HepG2 (cell line): ENCODE data around the gene RTN4. TPM values are rescaled to one million over a fixed set of nuclear protein-coding genes. Genes with fewer than 3 reads are reported as not detected.
A peak's percentile ranks its signal among the peaks of the same experiment; 100 is the strongest.

Experiments used
- ATAC-seq: fragments of 200-7000 bp; cut with Tn5 transposase; 3 replicates; pipeline ENCODE4 v1.9.1; 2020; ENCODE audit warnings: mild to moderate bottlenecking, moderate library complexity
- BruUV-seq: library from RNA; stranded (reverse); fragments of 400-500 nt; replicated peaks from 2 replicates; lab custom pipeline; 2021; lab: Mats Ljungman, UMichigan
- CTCF ChIA-PET: fragments of 300-600 bp; formaldehyde crosslinking; extraction: SDS; loops from one replicate; lab custom pipeline; 2021; ENCODE audit warnings: low total read pairs, inconsistent platforms, low intra/inter-chr PET ratio; lab: Yijun Ruan, JAX
- POLR2A ChIA-PET: fragments of 350-600 bp; sonication (Branson Sonifier 250); formaldehyde crosslinking; loops from one replicate; lab custom pipeline; 2020; ENCODE audit warnings: antibody characterized with exemption, inconsistent platforms; lab: Yijun Ruan, JAX
- DNase-seq: peaks from one replicate; pipeline ENCODE4 v3.0.0-alpha.2; 2015; ENCODE audit warnings: low spot score
- FAIRE-seq: peaks from 3 replicates; lab custom pipeline; 2011; peaks lifted over from hg19 to GRCh38; lab: Jason Lieb, UNC
- H2AFZ ChIP-seq: one replicate; pipeline ENCODE4 v1.6.1; 2011; ENCODE audit warnings: low read length, inconsistent platforms
- H3K27ac ChIP-seq: fragments of 300-600 bp; 3 replicates; pipeline ENCODE4 v1.8.0; 2011; ENCODE audit warnings: mixed run types, mild to moderate bottlenecking, mixed read lengths, low read length, inconsistent platforms; ENCODE audit not compliant: insufficient read depth; ENCODE audit errors: extremely low read length
- H3K27me3 ChIP-seq, 2 experiments: fragments of 200-600 bp in 1 of 2; 2 replicates in 1 of 2; 3 replicates in 1 of 2; pipeline versions ENCODE4 v1.6.0 to v1.8.0; 2011; ENCODE audit warnings: low read length in 2 of 2, mild to moderate bottlenecking in 2 of 2, moderate library complexity in 2 of 2, inconsistent platforms in 1 of 2; ENCODE audit not compliant: insufficient read depth in 2 of 2, control insufficient read depth in 1 of 2
- H3K36me3 ChIP-seq, 2 experiments: fragments of 200-600 bp in 1 of 2; replicated peaks in 1 of 2; 2 replicates in 1 of 2; 3 replicates in 1 of 2; pipeline versions ENCODE4 v1.5.1 to v1.8.0; 2011; ENCODE audit warnings: low read length in 2 of 2, inconsistent platforms in 1 of 2; ENCODE audit not compliant: insufficient read depth in 2 of 2, control insufficient read depth in 1 of 2
- H3K4me1 ChIP-seq: 2 replicates; pipeline ENCODE4 v1.5.1; 2012; ENCODE audit warnings: low read length, inconsistent platforms; ENCODE audit not compliant: insufficient read depth
- H3K4me2 ChIP-seq: 2 replicates; pipeline ENCODE4 v1.6.0; 2011; ENCODE audit warnings: low read depth, low read length, inconsistent platforms
- H3K4me3 ChIP-seq, 3 experiments: fragments of 200-600 bp in 1 of 3; sonication (generic), shearing (Covaris generic) in 1 of 3; replicated peaks in 1 of 3; 2 replicates each; pipeline ENCODE4 v1.5.1; 2011 to 2016; ENCODE audit warnings: low read length in 3 of 3, inconsistent platforms in 2 of 3, low read depth in 2 of 3, mild to moderate bottlenecking in 2 of 3, control low read depth in 1 of 3, mixed read lengths in 1 of 3; ENCODE audit not compliant: insufficient read depth in 1 of 3
- H3K79me2 ChIP-seq: one replicate; pipeline ENCODE4 v1.6.1; 2011; ENCODE audit warnings: low read length, inconsistent platforms; ENCODE audit not compliant: insufficient read depth
- H3K9ac ChIP-seq: 2 replicates; pipeline ENCODE4 v1.6.0; 2011; ENCODE audit warnings: mild to moderate bottlenecking, low read depth, low read length, inconsistent platforms; ENCODE audit not compliant: insufficient read depth
- H3K9me3 ChIP-seq: 2 replicates; pipeline ENCODE4 v1.5.1; 2012; ENCODE audit warnings: mild to moderate bottlenecking, low read length
- H4K20me1 ChIP-seq: 2 replicates; pipeline ENCODE4 v1.6.0; 2011; ENCODE audit warnings: inconsistent platforms, mild to moderate bottlenecking, low read length, moderate library complexity; ENCODE audit not compliant: insufficient read depth
- CEBPZ ChIP-seq: IDR thresholded peaks from 2 replicates; pipeline ENCODE4 v1.6.1; 2012; ENCODE audit warnings: low read length, improper control_type of control experiment
- NFKBIZ ChIP-seq: IDR thresholded peaks from 2 replicates; pipeline ENCODE4 v1.6.1; 2018; ENCODE audit warnings: missing genetic modification reagents, missing compliant biosample characterization
- SP140L ChIP-seq: sonication (generic); formaldehyde crosslinking; IDR thresholded peaks from 2 replicates; pipeline ENCODE4 v1.4.0; 2020; ENCODE audit warnings: missing genetic modification reagents, borderline replicate concordance
- TARDBP ChIP-seq: sonication (generic); formaldehyde crosslinking; IDR thresholded peaks from 2 replicates; pipeline ENCODE4 v1.8.0; 2022; ENCODE audit warnings: mild to moderate bottlenecking, missing genetic modification reagents
- THAP11 ChIP-seq: IDR thresholded peaks from 2 replicates; pipeline ENCODE4 v1.6.1; 2016; ENCODE audit warnings: missing biosample characterization, missing genetic modification reagents
- THAP7 ChIP-seq: sonication (generic); formaldehyde crosslinking; IDR thresholded peaks from 2 replicates; pipeline ENCODE4 v1.8.1; 2023; ENCODE audit warnings: mild to moderate bottlenecking, missing genetic modification reagents
- ZNF12 ChIP-seq: sonication (generic); formaldehyde crosslinking; IDR thresholded peaks from 2 replicates; pipeline ENCODE4 v1.5.0; 2020; ENCODE audit warnings: missing genetic modification reagents
- ZNF234 ChIP-seq: sonication (generic); formaldehyde crosslinking; conservative IDR thresholded peaks from 2 replicates; pipeline ENCODE4 v1.5.1; 2020; ENCODE audit warnings: mild to moderate bottlenecking, missing genetic modification reagents
- ZNF510 ChIP-seq: sonication (generic); formaldehyde crosslinking; IDR thresholded peaks from 2 replicates; pipeline ENCODE4 v1.4.0; 2020; ENCODE audit warnings: low read depth, mild to moderate bottlenecking, missing genetic modification reagents
- ZNF609 ChIP-seq: sonication (generic); formaldehyde crosslinking; IDR thresholded peaks from 2 replicates; pipeline ENCODE4 v1.4.0; 2020; ENCODE audit warnings: mild to moderate bottlenecking, missing genetic modification reagents, borderline replicate concordance
- ZNF644 ChIP-seq: IDR thresholded peaks from 2 replicates; pipeline ENCODE4 v1.6.1; 2016; ENCODE audit warnings: low read depth
- ZNF670 ChIP-seq: sonication (generic); formaldehyde crosslinking; IDR thresholded peaks from 2 replicates; pipeline ENCODE4 v1.8.0; 2022; ENCODE audit warnings: mild to moderate bottlenecking, missing genetic modification reagents, borderline replicate concordance
- WGBS: methylation state at CpG from one replicate; pipeline ENCODE4 v1.1.6; 2017; ENCODE audit warnings: low lambda C conversion rate; 5-methylcytosine and 5-hydroxymethylcytosine counted together
- in situ Hi-C: cut with HindIII; loops from 2 replicates; pipeline ENCODE4 v1.10.0; 2017; ENCODE audit warnings: low pct_unique_long_range_greater_than_20kb; ENCODE audit not compliant: extremely low pct_ligation_motif_present
- intact Hi-C: fragments of 100-400 bp; cut with micrococcal nuclease; formaldehyde crosslinking; loops from one replicate; pipeline ENCODE4 v1.10.0; 2022; ENCODE audit not compliant: unreplicated experiment
- polyA plus RNA-seq, 8 experiments: library from polyadenylated mRNA; depleted of rRNA in 3 of 8; stranded (reverse) in 7 of 8; unstranded in 1 of 8; fragments of >200 nt; fragmentation: Illumina TruSeq in 4 of 8; extraction: Trizol in 4 of 8; gene quantifications; 2 replicates each; pipeline versions ENCODE4 v1.2.1 to v1.2.3, GENCODE V29; 2011 to 2016; ENCODE audit warnings: low read depth in 4 of 8, missing spikeins in 1 of 8, mixed read lengths in 1 of 8; ENCODE audit not compliant: insufficient read depth in 1 of 8
- total RNA-seq, 5 experiments: library from RNA; depleted of rRNA; stranded (reverse); fragments of >200 nt; fragmentation: Illumina TruSeq; extraction: Trizol; gene quantifications; 2 replicates each; pipeline ENCODE4 v1.2.3, GENCODE V29; 2016; ENCODE audit warnings: low read depth in 1 of 5
- TF ChIP-seq, protein P1 (sequence below): sonication (generic); formaldehyde crosslinking; IDR thresholded peaks from 2 replicates; pipeline ENCODE4 v1.5.1; 2020; ENCODE audit warnings: mild to moderate bottlenecking, moderate library complexity, missing genetic modification reagents
- TF ChIP-seq, protein P2 (sequence below): sonication (generic); formaldehyde crosslinking; IDR thresholded peaks from 2 replicates; pipeline ENCODE4 v1.4.0; 2020; ENCODE audit warnings: missing genetic modification reagents

Gene RTN4
- total and polyA plus RNA-seq, 2 of the 13 experiments (the other 11 are each of a cell fraction or from before 2014, with no cell fraction given) = 98.4 to 133 TPM

GRCh38 chr2:55097082-55097460, 46.8 kb upstream of the RTN4 start:
- Histone ChIP-seq H2AFZ (no peak overlapping the region), H3K4me2 (0 out of 2 replicates have a peak overlapping the region, but pooled peaks have one; percentile 9), H3K9me3 (no peaks in the 10 kb centered on the region), H3K79me2 (no peaks in the 10 kb centered on the region), H3K4me1 (peaks cover 17% of the 10 kb centered on the region), H3K36me3 (no peaks in the 10 kb centered on the region), H4K20me1 (no peaks in the 10 kb centered on the region), H3K4me3 (no peak overlapping the region), H3K9ac (no peak overlapping the region), H3K27ac (no peak overlapping the region), H3K27me3 (no peaks in the 10 kb centered on the region)
- POLR2A ChIA-PET = no interaction called here
- ATAC-seq = no peak; the same call in 2 of the 3 replicates
- FAIRE-seq = no peak
- intact Hi-C loops = no loop called here
- TF ChIP-seq CEBPZ (no peak), SP140L (CRISPR knock-in tag) (no peak), ZNF234 (no peak), ZNF670 (CRISPR knock-in tag) (no peak), ZNF510 (no peak), THAP7 (CRISPR knock-in tag) (no peak), NFKBIZ (CRISPR knock-in tag) (no peak), ZNF609 (no peak), TARDBP (CRISPR knock-in tag) (no peak), THAP11 (CRISPR knock-in tag) (no peak), ZNF12 (CRISPR knock-in tag) (no peak), ZNF644 (CRISPR knock-in tag) (no peak)
- TF ChIP-seq, protein P1, sequence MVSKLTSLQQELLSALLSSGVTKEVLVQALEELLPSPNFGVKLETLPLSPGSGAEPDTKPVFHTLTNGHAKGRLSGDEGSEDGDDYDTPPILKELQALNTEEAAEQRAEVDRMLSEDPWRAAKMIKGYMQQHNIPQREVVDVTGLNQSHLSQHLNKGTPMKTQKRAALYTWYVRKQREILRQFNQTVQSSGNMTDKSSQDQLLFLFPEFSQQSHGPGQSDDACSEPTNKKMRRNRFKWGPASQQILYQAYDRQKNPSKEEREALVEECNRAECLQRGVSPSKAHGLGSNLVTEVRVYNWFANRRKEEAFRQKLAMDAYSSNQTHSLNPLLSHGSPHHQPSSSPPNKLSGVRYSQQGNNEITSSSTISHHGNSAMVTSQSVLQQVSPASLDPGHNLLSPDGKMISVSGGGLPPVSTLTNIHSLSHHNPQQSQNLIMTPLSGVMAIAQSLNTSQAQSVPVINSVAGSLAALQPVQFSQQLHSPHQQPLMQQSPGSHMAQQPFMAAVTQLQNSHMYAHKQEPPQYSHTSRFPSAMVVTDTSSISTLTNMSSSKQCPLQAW (CRISPR knock-in tag) = no peak
- TF ChIP-seq, protein P2, sequence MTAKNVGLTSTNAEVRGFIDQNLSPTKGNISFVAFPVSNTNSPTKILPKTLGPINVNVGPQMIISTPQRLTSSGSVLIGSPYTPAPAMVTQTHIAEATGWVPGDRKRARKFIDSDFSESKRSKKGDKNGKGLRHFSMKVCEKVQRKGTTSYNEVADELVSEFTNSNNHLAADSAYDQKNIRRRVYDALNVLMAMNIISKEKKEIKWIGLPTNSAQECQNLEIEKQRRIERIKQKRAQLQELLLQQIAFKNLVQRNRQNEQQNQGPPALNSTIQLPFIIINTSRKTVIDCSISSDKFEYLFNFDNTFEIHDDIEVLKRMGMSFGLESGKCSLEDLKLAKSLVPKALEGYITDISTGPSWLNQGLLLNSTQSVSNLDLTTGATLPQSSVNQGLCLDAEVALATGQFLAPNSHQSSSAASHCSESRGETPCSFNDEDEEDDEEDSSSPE (CRISPR knock-in tag) = no peak
- no TSS peak for BruUV-seq
- WGBS = 8% methylated on average over 1 of the region's 1 CpG
- CTCF ChIA-PET = no interaction called here
- in situ Hi-C loops = no loop called here
- no peak for DNase-seq
